Ascending aorta (tissue), 2 donors: ENCODE measurements around the gene ARHGEF3. TPM values are rescaled to one million over a fixed set of nuclear protein-coding genes. Genes with fewer than 3 reads are reported as not detected.

Experiments used
- DNase-seq, 2 donors: peaks; one replicate each; pipeline ENCODE4 v3.0.0-alpha.2; 2019; ENCODE audit warnings: low spot score in 2 of 2
- H3K27ac ChIP-seq, 2 donors: fragments of 200-600 bp; sonication (generic); one replicate each; pipeline ENCODE4 v1.5.1; 2016 to 2017; ENCODE audit warnings: mild to moderate bottlenecking in 1 of 2
- H3K27me3 ChIP-seq: fragments of 200-600 bp; sonication (generic); one replicate; pipeline ENCODE4 v1.5.1; 2017
- H3K36me3 ChIP-seq, 2 donors: fragments of 200-600 bp; sonication (generic); one replicate each; pipeline ENCODE4 v1.5.1; 2016
- H3K4me1 ChIP-seq, 2 donors: fragments of 200-600 bp; sonication (generic); one replicate each; pipeline ENCODE4 v1.5.1; 2016 to 2017; ENCODE audit warnings: mild to moderate bottlenecking in 1 of 2
- H3K4me3 ChIP-seq, 2 donors: fragments of 200-600 bp; sonication (generic); one replicate each; pipeline ENCODE4 v1.5.1; 2016 to 2017; ENCODE audit warnings: mild to moderate bottlenecking in 1 of 2
- H3K9me3 ChIP-seq, 2 donors: fragments of 200-600 bp; sonication (generic); one replicate each; pipeline ENCODE4 v1.5.1; 2016
- intact Hi-C: fragments of 100-400 bp; cut with DNase I; formaldehyde crosslinking; loops from one replicate; pipeline ENCODE4 v1.15.1; 2023
- total RNA-seq: library from RNA; depleted of rRNA; stranded (reverse); fragments of >200 nt; gene quantifications from one replicate; pipeline ENCODE4 v1.1.0, GENCODE V29; 2016
- TF ChIP-seq, protein P1 (sequence below), 3 experiments: fragments of 200-600 bp in 2 of 3; fragments of 450-650 bp in 1 of 3; sonication (generic) in 2 of 3; IDR thresholded peaks; one replicate each; pipeline ENCODE4 v1.5.1; 2016 to 2019; ENCODE audit warnings: antibody characterized with exemption in 3 of 3, mild to moderate bottlenecking in 1 of 3, moderate library complexity in 1 of 3

Gene ARHGEF3
- total RNA-seq, 1 donor from 2014 or later, result 16.8 TPM

- peaks cover 0 to 6% of the 10 kb centered on the region in 2 donors for H3K4me1 ChIP-seq
- no peaks in the 10 kb centered on the region for H3K9me3 ChIP-seq
- H3K36me3 ChIP-seq, result no peaks in the 10 kb centered on the region
- intact Hi-C loops, result no loop called here
- H3K27ac ChIP-seq, result no peak overlapping the region
- no peak for DNase-seq
- H3K27me3 ChIP-seq, result no peaks in the 10 kb centered on the region
- TF ChIP-seq, protein P1, sequence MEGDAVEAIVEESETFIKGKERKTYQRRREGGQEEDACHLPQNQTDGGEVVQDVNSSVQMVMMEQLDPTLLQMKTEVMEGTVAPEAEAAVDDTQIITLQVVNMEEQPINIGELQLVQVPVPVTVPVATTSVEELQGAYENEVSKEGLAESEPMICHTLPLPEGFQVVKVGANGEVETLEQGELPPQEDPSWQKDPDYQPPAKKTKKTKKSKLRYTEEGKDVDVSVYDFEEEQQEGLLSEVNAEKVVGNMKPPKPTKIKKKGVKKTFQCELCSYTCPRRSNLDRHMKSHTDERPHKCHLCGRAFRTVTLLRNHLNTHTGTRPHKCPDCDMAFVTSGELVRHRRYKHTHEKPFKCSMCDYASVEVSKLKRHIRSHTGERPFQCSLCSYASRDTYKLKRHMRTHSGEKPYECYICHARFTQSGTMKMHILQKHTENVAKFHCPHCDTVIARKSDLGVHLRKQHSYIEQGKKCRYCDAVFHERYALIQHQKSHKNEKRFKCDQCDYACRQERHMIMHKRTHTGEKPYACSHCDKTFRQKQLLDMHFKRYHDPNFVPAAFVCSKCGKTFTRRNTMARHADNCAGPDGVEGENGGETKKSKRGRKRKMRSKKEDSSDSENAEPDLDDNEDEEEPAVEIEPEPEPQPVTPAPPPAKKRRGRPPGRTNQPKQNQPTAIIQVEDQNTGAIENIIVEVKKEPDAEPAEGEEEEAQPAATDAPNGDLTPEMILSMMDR (IDR thresholded peaks at IDR 0.05), result no peak
- no peak overlapping the region for H3K4me3 ChIP-seq
Measured at GRCh38 chr3:56796202-56796601, 5.5 kb downstream of the ARHGEF3 start.

DNA sequence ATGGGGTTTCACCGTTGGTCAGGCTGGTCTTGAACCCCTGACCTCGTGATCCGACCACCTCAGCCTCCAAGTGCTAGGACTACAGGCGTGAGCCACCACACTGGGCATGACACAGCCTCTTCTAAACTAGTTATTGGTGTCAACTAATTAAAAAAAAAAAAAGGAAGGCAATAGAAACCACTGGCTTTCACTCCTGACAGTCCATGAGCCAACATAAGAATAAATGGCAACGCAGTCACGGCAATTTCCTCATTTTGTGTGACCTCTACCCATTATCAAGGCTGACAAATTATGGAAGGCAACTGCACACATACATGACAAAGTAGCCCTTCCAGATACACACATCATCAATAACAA lies 5.9 kb downstream of the ARHGEF3 start:
- no peak for DNase-seq
- Histone ChIP-seq H3K4me3 (no peak overlapping the region), H3K27me3 (no peaks in the 10 kb centered on the region), H3K9me3 (no peaks in the 10 kb centered on the region), H3K4me1 (peaks cover 0 to 4% of the 10 kb centered on the region in 2 donors), H3K27ac (no peak overlapping the region), H3K36me3 (no peaks in the 10 kb centered on the region)
- intact Hi-C loops, result no loop called here
- TF ChIP-seq, protein P1 (IDR thresholded peaks at IDR 0.05), result no peak

DNA sequence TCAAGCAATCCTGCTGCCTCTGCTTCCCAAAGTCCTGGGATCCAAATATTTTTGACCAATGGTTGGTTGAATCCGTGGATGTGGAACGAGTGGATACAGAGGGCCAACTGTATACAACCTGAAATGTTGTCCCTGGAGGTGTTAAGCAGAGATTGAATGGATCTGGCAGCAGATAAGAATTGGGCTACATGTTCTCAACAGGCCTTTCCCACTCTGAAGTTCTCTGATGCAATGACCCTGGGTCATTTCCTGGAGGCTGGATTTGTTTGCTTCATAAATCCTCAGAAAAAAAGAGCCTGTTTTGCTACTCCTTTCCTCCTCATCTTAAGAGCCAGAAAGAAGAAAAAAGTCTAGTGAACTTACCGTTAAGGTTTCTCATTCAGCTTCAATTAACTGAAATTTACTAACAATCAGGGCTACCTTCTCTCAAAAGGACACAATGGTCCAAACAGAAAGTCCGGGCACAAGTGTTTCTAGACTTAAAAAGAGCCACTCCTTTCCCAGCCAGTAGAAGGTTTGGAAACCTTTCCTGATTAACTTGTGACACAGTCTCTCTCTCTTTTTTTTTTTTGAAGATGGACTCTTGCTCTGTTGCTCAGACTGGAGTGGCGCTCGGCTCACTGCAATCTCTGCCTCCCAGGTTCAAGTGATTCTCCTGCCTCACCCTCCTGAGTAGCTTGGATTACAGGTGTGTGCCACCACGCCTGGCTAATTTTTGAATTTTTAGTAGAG lies 6.5 kb downstream of the ARHGEF3 start:
- Histone ChIP-seq H3K4me3 (no peak overlapping the region), H3K27me3 (no peaks in the 10 kb centered on the region), H3K36me3 (no peaks in the 10 kb centered on the region), H3K9me3 (no peaks in the 10 kb centered on the region), H3K27ac (no peak overlapping the region), H3K4me1 (peaks cover 0 to 4% of the 10 kb centered on the region in 2 donors)
- TF ChIP-seq, protein P1 (IDR thresholded peaks at IDR 0.05), result no peak
- intact Hi-C loops, result no loop called here
- DNase-seq, result no peak

- intact Hi-C loops, result no loop called here
Measured at GRCh38 chr3:56792193-56792592, 9.6 kb downstream of the ARHGEF3 start.

DNA sequence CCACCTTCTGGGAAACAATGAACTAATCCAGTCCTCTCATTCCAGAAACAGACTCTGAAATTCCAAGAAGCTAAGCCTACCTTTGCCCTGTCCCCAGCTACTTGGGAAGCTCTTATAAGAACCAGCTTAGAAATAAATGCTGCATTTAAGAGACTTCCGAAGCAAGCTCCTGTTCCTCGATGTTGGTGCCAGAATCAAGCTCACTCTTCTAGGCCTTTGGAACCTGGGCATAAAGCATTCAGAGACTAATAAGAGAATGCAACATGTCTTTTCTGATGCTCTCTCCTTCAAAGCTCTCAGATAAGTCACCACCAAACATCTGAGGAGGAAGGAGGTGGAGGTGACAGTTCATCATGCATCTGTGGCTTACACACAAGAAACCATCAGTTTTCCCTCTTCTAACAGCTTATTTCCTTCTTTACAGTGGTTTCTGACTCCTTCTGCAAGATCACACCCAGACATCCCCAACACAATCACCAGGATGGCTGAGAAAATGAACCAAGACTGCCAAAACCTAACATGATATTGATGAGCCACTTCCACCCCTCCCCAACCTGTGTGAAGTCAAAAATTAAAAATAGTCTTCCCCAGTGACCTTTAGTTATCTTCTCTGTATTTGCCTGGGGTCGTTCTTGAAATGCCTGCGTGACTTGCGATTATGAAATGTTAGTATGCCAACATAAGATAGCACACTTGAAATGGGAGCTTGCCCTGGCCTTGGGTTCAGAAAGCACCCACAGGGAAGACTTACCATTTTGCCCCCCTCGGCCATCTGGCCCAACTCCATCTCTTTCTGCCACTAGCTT lies 11.5 kb downstream of the ARHGEF3 start:
- Histone ChIP-seq H3K27ac (no peak overlapping the region), H3K27me3 (no peaks in the 10 kb centered on the region), H3K9me3 (no peaks in the 10 kb centered on the region), H3K4me1 (no peaks in the 10 kb centered on the region), H3K36me3 (no peaks in the 10 kb centered on the region), H3K4me3 (no peak overlapping the region)
- no peak for DNase-seq
- intact Hi-C loops, result no loop called here
- TF ChIP-seq, protein P1 (IDR thresholded peaks at IDR 0.05), result no peak

More at GRCh38 chr3:56792193-56792592, 9.6 kb downstream of the ARHGEF3 start:
- H3K9me3 ChIP-seq, result no peaks in the 10 kb centered on the region
- TF ChIP-seq, protein P1 (IDR thresholded peaks at IDR 0.05), result no peak
- H3K36me3 ChIP-seq, result no peaks in the 10 kb centered on the region
- no peak overlapping the region for H3K27ac ChIP-seq
- no peak overlapping the region for H3K4me3 ChIP-seq
- no peaks in the 10 kb centered on the region for H3K27me3 ChIP-seq
- no peak for DNase-seq
- H3K4me1 ChIP-seq, result no peaks in the 10 kb centered on the region
